Small intestine (tissue), 7 donors: ENCODE measurements around the gene LCE5A. TPM values are rescaled to one million over a fixed set of nuclear protein-coding genes. Genes with fewer than 3 reads are reported as not detected.
"Not testable (repeated sequence)": the region's sequence is repeated elsewhere in the genome, so short reads cannot be mapped to it uniquely, and the experiment has no call there.

ENCODE experiments used
- DNase-seq, 2 donors: peaks; one replicate each; pipeline versions ENCODE4 v3.0.0 to v3.0.0-alpha.2; 2013
- FAIRE-seq: peaks from 2 replicates; lab custom pipeline; 2012; peaks lifted over from hg19 to GRCh38; lab: Jason Lieb, UNC
- H3K27ac ChIP-seq, 3 donors: one replicate each; pipeline ENCODE4 v1.5.1; 2013; ENCODE audit warnings: low read length in 2 of 3, mild to moderate bottlenecking in 2 of 3, control low read depth in 1 of 3, inconsistent platforms in 1 of 3, low read depth in 1 of 3, moderate library complexity in 1 of 3
- H3K27me3 ChIP-seq, 3 donors: one replicate each; pipeline ENCODE4 v1.6.1; 2013; ENCODE audit warnings: low read length in 3 of 3, inconsistent platforms in 1 of 3; ENCODE audit not compliant: control insufficient read depth in 3 of 3, insufficient read depth in 3 of 3
- H3K36me3 ChIP-seq, 3 donors: one replicate each; pipeline ENCODE4 v1.6.1; 2013; ENCODE audit warnings: low read length in 3 of 3, inconsistent platforms in 1 of 3, low read depth in 1 of 3, mild to moderate bottlenecking in 1 of 3, moderate library complexity in 1 of 3; ENCODE audit not compliant: control insufficient read depth in 3 of 3, insufficient read depth in 2 of 3
- H3K4me1 ChIP-seq, 3 donors: one replicate each; pipeline ENCODE4 v1.6.1; 2013; ENCODE audit warnings: low read length in 2 of 3, inconsistent platforms in 1 of 3, low read depth in 1 of 3, mild to moderate bottlenecking in 1 of 3, moderate library complexity in 1 of 3; ENCODE audit not compliant: control insufficient read depth in 3 of 3, insufficient read depth in 2 of 3
- H3K4me3 ChIP-seq, 3 donors: one replicate each; pipeline ENCODE4 v1.5.1; 2013; ENCODE audit warnings: low read length in 3 of 3, control low read depth in 1 of 3, inconsistent platforms in 1 of 3, low read depth in 1 of 3, mild to moderate bottlenecking in 1 of 3, moderate library complexity in 1 of 3
- H3K9me3 ChIP-seq, 2 donors: one replicate each; pipeline ENCODE4 v1.6.1; 2013; ENCODE audit warnings: low read depth in 1 of 2, low read length in 1 of 2; ENCODE audit not compliant: control insufficient read depth in 2 of 2, insufficient read depth in 1 of 2
- WGBS, 3 donors: extraction: QIAGEN DNeasy Blood & Tissue Kit; methylation state at CpG; one replicate each; pipeline ENCODE4 v1.1.7; 2013; 5-methylcytosine and 5-hydroxymethylcytosine counted together
- polyA plus RNA-seq, 4 donors: library from polyadenylated mRNA; stranded (reverse) in 3 of 4; unstranded in 1 of 4; fragments of 200-250 nt in 3 of 4; fragments of 120-200 nt in 1 of 4; gene quantifications; one replicate each; pipeline versions ENCODE4 v1.2.1 to v1.2.3, GENCODE V29; 2013
- donor health status: healthy with polysubstance abuse.
- donor health status: control.
- donor health status: control.
- donor health status: Bipolar disorder and iron deficiency.
- donor health status: healthy.

LCE5A gene
- polyA plus RNA-seq, 4 donors, result not detected

DNA sequence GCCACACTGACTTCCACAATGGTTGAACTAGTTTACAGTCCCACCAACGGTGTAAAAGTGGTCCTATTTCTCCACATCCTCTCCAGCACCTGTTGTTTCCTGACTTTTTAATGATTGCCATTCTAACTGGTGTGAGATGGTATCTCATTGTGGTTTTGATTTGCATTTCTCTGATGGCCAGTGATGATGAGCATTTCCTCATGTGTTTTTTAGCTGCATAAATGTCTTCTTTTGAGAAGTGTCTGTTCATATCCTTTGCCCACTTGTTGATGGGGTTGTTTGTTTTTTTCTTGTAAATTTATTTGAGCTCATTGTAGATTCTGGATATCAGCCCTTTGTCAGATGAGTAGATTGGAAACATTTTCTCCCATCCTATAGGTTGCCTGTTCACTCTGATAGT lies 37.8 kb downstream of the LCE5A start:
- not testable (repeated sequence) for FAIRE-seq, H3K9me3 ChIP-seq, H3K27ac ChIP-seq, H3K4me1 ChIP-seq, DNase-seq, H3K4me3 ChIP-seq, H3K36me3 ChIP-seq, H3K27me3 ChIP-seq
- no CpG with 5 or more reads among the region's 1 CpG for WGBS, 3 donors

Other genes with a start within 250 kb of the LCE5A start
- under 1 TPM in 2 of 4 donors, not detected in 2; 0.01 to 0.50 TPM for gene FLG, start 185.6 kb upstream of the LCE5A start, polyA plus RNA-seq
- gene FLG2, start 150.8 kb upstream of the LCE5A start, polyA plus RNA-seq, result under 1 TPM in 1 of 4 donors, not detected in 3; 0.04 TPM
- 1 to 10 TPM in 2 of 4 donors, under 1 TPM in 1, not detected in 1; 0.95 to 2.7 (median 2.2) TPM for gene CRNN, start 96.5 kb upstream of the LCE5A start, polyA plus RNA-seq
- under 1 TPM in 1 of 4 donors, not detected in 3; 0.57 TPM for gene CRCT1, start 3.7 kb downstream of the LCE5A start, polyA plus RNA-seq
- gene LCE3E, start 56.0 kb downstream of the LCE5A start, polyA plus RNA-seq, result not detected
- under 1 TPM in 1 of 4 donors, not detected in 3; 0.24 TPM for gene LCE3D, start 69.7 kb downstream of the LCE5A start, polyA plus RNA-seq
- gene LCE3C, start 89.4 kb downstream of the LCE5A start, polyA plus RNA-seq, result not detected
- gene LCE3B, start 103.0 kb downstream of the LCE5A start, polyA plus RNA-seq, result not detected
- not detected for gene LCE3A, start 112.3 kb downstream of the LCE5A start, polyA plus RNA-seq
- not detected for gene LCE2D, start 152.6 kb downstream of the LCE5A start, polyA plus RNA-seq
- gene LCE2C, start 164.5 kb downstream of the LCE5A start, polyA plus RNA-seq, result not detected
- not detected for gene LCE2B, start 175.3 kb downstream of the LCE5A start, polyA plus RNA-seq
- gene LCE2A, start 187.5 kb downstream of the LCE5A start, polyA plus RNA-seq, result 1 to 10 TPM in 1 of 4 donors, under 1 TPM in 1, not detected in 2; 0.16 to 6.8 TPM
- not detected for gene LCE4A, start 197.4 kb downstream of the LCE5A start, polyA plus RNA-seq
- gene KPRP, start 247.2 kb downstream of the LCE5A start, polyA plus RNA-seq, result not detected